SH-SY5Y (cell line): ENCODE results near the gene EPB41L1.

ENCODE experiments used
- GATA2 ChIP-seq: IDR thresholded peaks from 2 replicates; pipeline ENCODE4 v1.6.1; 2011; ENCODE audit warnings: mild to moderate bottlenecking, low read depth, low read length
- GATA3 ChIP-seq: IDR thresholded peaks from 2 replicates; pipeline ENCODE4 v1.6.1; 2011; ENCODE audit warnings: low read depth, mild to moderate bottlenecking, low read length, moderate library complexity

Gene EPB41L1

DNA sequence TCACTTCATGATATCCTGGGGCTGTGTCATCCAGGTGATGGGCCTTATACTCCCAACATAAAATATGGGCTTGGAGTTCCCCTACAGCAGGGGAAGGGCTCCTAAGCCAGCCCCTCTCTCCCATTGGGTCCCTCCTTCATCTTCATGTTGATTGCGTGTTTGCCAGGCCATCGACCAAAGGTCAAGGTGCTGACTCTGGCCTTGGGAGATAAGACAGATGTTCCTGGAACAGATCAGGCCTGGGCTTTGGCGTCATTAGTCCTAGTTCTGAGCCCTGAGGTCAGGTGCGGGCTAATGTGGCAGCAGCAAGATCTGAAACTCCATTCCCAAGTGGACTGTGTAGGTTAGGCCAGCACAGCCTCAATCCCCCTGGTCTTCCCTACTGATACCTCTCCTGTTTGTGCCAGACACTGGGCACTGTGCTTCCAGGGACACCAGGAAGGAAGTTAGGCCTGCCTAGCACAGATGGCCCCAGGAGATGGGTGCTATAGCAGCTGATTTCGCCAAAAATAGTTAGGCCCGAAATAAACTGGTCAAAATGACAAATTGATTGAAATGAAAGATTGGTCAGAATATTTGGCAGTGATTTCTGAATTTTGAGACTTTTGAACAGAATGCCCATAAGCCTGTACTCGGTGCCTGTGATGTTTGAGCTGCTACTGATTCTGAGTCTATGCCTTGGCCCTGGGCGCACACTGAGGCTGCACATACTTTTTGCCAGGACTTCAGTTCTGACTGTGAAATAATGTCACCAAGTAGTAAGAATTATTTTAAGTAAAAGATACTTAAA, 28.8 kb downstream of the EPB41L1 start:
- TF ChIP-seq GATA3 (no peak), GATA2 (no peak)

DNA sequence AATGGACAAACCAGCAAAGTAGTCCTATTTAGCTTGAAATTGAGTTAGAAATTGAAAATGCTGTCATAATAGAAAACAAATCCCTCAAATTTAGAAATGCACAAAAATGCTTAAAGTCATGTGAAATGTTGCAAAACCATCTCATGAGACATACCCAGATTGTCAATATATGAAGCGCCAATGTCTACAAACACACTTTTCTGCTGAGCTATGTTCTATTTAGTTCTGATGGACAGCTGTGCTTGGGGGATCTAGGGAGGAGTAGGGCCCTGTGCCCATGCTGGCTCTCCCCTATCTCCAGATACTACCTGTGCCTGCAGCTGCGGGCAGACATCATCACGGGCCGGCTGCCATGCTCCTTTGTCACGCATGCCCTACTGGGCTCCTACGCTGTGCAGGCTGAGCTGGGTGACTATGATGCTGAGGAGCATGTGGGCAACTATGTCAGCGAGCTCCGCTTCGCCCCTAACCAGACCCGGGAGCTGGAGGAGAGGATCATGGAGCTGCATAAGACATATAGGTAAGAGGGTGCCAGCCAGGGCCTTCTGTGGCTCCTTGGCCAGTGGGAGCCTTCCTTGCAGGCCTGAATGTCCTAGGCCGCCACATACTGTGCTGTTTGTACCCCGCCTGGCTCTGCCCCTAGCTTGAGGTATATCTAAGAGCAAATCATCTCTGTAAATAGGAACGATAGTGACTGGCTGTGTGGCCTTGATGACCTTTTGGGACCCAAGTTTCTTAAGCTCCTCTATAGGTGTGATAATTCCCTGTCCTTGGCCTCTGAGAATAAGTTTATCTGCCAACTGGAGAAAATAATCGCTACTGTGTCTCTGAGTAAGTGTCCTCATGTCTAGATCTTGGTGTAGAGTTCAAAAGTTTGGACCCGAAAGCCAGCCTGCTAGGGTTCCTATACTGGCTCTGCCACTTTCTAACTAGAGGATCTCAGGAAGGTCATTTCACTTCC, 30.6 kb downstream of the EPB41L1 start:
- TF ChIP-seq GATA2 (no peak), GATA3 (no peak)

DNA sequence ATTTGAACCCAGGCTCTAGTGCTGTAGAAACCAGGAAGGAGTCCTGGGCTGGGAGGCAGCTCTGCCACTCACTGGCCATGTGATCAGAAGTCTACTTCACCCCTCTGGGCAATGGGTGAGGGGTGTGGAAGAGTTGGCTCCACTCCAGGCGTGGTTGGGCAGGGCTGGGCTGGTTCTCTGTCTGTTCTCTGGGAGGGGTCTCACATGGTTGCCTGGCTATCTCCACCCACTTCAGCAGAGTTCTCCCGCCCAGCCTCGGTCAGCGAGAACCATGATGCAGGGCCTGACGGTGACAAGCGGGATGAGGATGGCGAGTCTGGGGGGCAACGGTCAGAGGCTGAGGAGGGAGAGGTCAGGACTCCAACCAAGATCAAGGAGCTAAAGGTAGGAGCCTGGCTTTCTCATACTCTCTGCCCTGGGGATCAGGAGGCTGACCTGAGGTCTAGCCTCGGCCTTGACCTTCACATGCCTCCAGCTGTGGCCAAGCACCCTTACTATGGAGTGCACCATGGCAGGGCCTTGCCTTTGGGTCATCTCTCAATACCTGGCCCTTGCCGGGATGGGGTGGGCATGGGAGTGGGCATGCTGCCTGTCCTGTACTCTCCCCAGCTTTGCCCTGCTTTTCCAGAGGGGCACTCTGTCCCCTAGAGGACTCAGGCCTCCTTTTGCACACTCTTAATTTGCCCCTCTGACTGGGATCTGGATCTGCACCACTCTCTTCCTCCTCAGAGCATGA, 39.6 kb downstream of the EPB41L1 start:
- TF ChIP-seq GATA3: no peak
- TF ChIP-seq GATA2: no peak

DNA sequence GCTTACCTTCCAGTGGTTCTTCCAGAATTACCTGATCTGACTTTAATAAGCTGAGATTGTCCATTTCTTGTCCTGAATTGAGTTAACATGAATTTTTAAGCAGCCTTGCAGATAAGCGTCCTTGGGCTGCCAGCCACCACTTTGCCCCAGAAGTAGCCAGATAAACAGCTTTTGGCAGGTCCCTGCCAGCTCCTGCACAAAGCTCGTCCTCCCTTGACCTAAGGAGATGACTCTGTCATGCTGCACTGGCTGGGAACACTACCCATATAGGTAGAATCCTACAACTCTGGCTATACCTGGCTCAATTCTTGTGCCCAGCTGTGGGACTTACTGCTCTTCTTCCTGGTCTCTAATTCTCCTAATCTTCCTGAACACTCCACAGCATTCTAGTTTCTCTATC, 42.1 kb downstream of the EPB41L1 start:
- TF ChIP-seq GATA3: no peak
- TF ChIP-seq GATA2: no peak

DNA sequence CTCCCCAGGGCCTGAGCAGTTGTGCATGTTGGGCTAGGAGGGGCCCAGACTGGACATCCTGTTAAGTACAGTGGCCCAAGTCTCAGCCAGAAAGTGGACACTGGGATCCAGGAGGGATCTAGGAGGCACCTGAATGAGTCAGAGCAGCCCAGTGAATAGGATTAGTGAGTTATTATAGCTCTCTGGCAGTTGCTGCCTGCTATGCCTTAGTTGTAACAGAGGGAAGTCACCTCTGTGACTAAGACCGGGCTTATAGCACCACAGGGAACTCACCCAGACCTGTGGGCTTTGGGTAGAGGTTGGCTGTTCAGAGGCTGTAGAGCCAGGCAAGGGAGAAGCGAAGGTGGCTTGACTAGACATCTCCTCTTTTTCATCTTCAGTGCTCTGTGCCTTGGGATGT, 42.7 kb downstream of the EPB41L1 start:
- no peak for TF ChIP-seq GATA3
- no peak for TF ChIP-seq GATA2

DNA sequence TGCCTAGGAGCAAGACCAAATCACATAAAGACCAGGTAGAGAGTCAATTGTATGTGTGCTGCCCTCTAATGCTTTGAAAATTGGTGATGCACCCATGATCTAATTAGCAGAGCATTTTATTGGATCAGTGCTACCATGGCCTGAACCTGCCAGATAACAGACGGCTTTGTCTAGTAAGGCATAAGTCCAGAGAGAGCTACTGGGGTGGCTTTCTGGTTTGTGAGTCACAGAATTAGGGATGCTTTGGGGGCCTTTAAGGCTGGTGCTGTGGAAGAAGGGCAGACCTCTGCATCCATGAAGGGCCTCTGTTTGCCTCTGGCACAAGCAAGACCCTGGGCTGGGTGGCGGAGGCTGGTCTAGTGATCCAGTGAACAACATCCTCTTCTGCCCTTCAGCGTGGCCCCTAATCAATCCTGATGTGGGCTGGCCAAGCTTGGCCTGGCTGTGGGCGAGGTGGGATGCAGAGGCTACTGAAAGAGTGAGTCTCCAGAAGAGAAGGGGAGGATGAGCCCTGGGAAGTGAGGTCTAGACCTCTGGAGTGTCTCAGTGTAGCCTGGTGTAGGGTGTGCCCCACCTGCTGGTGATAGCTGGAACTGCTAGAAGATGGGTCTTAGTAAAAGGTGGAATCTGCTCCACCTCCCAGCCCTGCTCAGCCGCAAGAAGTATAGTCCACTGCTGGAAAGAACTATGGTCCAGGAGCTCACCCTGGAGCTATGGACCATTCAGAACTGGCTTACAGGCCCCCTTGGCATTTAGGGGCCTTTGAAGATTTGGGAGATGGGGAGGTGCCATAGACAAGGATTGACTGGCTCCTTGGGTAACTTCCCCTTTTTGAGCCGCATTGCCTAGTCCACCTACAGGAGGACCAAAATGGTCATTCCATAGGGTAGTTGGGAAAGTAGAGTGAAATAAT, 45.1 kb downstream of the EPB41L1 start:
- TF ChIP-seq GATA3: no peak
- 0 out of 2 replicates have a peak, but pooled peaks have one; percentile 42 for TF ChIP-seq GATA2

DNA sequence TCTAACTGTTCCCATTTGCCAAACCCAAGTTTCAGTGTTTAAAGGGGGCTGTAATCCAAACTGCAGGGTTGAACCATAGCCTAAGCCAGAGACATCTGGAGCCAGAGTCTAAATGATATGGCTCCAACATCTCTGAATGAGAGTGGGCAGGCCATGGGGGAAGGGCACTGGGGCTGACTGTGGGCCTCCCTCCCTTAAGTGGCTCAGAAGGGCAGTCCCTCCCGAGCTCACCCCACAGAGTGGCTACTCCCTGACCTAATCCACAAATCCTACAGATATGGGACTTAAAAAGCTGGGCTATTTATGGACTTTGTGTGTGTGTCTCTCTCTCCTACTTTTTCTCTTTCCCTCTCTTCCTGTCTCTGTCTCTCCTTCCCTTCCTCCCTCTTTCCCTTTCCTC, 45.9 kb downstream of the EPB41L1 start:
- TF ChIP-seq GATA2: no peak

DNA sequence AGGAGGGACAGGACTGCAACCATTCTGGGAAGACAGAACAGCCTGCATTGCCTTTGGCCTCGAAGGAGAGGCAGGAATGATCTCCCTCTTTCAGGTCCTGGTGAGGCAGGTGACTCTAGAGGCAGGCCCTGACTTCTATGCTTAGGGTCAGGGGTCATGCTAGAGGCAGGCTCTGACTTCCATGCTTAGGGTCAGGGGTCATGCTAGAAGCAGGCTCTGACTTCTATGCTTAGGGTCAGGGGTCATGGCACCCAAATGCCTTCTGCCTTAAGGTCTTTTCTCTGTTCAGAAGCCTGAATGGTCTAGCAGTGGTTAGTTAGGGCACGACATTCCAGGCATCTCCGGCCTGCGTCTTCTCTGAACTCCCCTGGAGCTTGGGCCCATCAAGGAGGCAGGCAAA, 46.7 kb downstream of the EPB41L1 start:
- TF ChIP-seq GATA3 (no peak), GATA2 (no peak)

DNA sequence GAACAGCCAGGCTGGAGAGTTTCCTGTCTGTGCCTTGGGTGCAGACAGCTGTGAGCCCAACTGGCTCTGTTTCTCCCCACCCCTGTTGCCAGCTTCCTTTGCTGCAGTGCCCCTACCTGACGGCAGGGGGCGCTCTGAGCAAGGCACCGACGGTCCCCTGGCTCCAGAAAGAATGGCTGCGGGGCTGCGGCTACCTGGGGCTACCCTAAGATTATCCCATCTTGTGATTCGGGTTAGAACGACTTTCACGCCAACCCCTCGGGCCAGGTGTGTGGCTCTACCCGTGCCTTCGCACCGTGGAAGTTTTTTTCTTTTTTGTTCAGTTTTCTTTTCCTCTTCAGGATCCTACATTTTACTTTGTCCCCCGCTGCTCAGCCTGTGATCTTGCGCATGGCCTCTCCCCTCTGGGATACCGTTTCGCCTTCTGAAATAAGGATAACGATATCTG, 48.4 kb downstream of the EPB41L1 start:
- TF ChIP-seq GATA2: no peak
- no peak for TF ChIP-seq GATA3

DNA sequence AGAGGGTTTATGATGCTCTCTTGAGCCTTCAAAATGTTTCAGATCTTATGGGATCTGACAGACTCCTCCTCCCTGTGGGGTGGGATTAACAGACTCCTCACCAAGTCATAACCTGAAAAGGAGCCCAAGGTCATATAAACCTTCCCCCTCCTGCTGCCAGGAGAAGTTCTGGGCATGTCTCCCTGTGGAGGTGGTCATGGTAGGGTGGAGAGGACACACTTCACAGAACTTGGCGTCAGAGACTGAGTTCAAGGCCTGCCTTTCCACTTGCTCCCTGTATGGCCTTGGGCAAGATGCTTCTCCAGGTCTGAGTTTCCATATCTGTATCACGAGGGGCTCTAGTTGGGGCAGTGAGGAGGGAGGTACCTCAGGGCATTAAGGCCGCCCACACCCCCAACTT, 49.3 kb downstream of the EPB41L1 start:
- TF ChIP-seq GATA2 (no peak), GATA3 (no peak)

DNA sequence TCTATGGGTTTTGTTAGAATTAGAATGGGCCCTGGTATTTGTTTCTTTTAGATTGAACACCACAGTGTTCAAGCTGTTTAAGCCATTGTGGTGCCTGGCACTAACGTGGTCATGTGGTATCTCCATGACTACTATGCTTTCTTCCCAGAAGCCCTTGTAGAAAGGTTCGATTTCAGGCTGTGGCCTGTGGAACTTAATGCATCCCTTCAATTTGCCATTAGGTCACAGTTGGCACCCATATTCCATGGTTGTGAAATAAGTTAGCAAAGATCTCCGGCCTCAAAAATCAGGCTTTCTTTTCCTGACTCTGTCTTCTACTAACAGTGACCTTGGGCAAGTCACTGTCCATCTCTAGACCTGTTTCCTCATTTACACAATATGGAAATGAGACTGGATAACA, 50.5 kb downstream of the EPB41L1 start:
- TF ChIP-seq GATA2 (no peak), GATA3 (no peak)

DNA sequence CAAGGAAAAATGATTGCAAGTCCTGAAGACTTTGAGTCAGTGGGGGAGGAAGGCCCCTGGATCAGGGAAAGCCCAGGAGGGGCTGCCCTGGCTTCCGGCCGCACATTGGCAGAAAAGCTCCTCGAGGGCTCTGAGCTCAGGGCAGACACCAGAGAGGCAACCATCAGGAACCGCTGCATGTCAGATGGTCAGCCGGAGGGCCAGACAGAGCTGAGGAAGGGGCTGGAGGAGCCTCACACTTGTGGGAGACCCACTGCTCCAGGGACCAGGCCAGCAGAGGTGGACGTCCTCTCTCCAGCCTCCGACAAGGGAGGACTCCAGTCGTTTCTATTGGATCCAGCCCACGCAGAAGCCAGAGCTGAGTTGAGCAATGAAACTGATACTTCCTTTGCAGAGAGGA, 51.5 kb downstream of the EPB41L1 start:
- TF ChIP-seq GATA2: no peak
- TF ChIP-seq GATA3: no peak

DNA sequence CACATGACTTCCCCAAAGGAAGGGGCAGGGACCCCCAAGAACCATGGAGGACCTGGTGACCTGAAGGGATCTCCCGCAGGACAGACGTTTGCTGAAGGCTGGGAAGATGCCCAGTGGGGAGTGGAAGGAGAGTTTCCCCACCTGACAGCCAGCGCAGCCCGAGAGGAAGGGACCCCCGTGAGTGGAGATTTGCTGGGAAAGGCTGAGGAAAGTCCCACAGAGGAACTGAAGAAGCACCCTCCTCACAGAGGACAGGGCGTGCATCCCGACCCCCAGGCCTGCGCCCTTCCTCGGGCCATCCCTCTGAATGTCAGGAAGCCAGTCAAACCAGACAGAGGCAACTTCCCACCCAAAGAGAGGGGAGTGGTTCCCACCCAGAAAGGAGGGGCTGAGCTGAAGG, 52.1 kb downstream of the EPB41L1 start:
- TF ChIP-seq GATA3 (no peak), GATA2 (no peak)
